Measurements from ENCODE around the gene UIMC1.

DNA sequence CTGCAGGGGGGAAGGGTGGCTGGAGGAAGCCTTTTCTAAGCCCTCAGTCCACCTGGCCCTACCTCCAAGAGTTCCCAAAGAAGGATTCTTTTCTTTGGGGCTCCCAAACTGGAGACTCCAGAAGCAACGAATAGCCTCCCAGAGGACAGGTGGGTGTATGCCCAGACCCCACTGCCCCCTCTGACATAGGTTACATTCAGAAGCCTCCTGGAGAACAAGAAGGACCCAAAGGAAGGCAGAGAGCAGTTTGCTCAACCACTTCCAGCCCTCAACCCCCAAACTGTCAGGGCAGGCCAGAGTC, 117.8 kb downstream of the UIMC1 start:
- TF ChIP-seq, protein P1, sequence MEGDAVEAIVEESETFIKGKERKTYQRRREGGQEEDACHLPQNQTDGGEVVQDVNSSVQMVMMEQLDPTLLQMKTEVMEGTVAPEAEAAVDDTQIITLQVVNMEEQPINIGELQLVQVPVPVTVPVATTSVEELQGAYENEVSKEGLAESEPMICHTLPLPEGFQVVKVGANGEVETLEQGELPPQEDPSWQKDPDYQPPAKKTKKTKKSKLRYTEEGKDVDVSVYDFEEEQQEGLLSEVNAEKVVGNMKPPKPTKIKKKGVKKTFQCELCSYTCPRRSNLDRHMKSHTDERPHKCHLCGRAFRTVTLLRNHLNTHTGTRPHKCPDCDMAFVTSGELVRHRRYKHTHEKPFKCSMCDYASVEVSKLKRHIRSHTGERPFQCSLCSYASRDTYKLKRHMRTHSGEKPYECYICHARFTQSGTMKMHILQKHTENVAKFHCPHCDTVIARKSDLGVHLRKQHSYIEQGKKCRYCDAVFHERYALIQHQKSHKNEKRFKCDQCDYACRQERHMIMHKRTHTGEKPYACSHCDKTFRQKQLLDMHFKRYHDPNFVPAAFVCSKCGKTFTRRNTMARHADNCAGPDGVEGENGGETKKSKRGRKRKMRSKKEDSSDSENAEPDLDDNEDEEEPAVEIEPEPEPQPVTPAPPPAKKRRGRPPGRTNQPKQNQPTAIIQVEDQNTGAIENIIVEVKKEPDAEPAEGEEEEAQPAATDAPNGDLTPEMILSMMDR (IDR thresholded peaks at IDR 0.05): no peak
- TF ChIP-seq POLR2A (IDR thresholded peaks at IDR 0.05): no peak
